WTC11 (cell line): ENCODE results near the gene ETV1. TPM values are rescaled to one million over a fixed set of nuclear protein-coding genes. Genes with fewer than 3 reads are reported as not detected.

Experiments used
- ATAC-seq: fragments of 200-7000 bp; cut with Tn5 transposase; 2 replicates; pipeline ENCODE4 v1.10.0; 2021; ENCODE audit warnings: mild to moderate bottlenecking, moderate library complexity
- CTCF ChIA-PET: fragments of 300-600 bp; sonication (Branson Sonifier 250); formaldehyde crosslinking; loops from one replicate; lab custom pipeline; 2021; ENCODE audit warnings: antibody characterized with exemption; lab: Charles Lee
- POLR2A ChIA-PET: fragments of 350-600 bp; sonication (Branson Sonifier 250); formaldehyde crosslinking; loops from one replicate; lab custom pipeline; 2021; ENCODE audit warnings: antibody characterized with exemption; lab: Charles Lee
- DNase-seq: peaks from one replicate; pipeline ENCODE4 v3.0.0; 2021; ENCODE audit warnings: low spot score
- H3K27ac Mint-ChIP-seq: 2 replicates; pipeline ENCODE4 v1.8.0; 2021; ENCODE audit warnings: mixed read lengths
- H3K27me3 Mint-ChIP-seq: 2 replicates; pipeline ENCODE4 v1.8.0; 2021; ENCODE audit warnings: low read depth, mild to moderate bottlenecking, moderate library complexity, mixed read lengths
- H3K36me3 Mint-ChIP-seq: 2 replicates; pipeline ENCODE4 v1.8.0; 2021; ENCODE audit warnings: mixed read lengths
- H3K4me1 Mint-ChIP-seq: 2 replicates; pipeline ENCODE4 v1.8.0; 2022; ENCODE audit warnings: mixed read lengths
- H3K4me3 Mint-ChIP-seq: 2 replicates; pipeline ENCODE4 v1.8.0; 2021; ENCODE audit warnings: mild to moderate bottlenecking, moderate library complexity, mixed read lengths
- H3K9me3 Mint-ChIP-seq: 2 replicates; pipeline ENCODE4 v1.8.0; 2021; ENCODE audit warnings: mixed read lengths
- ARID4B ChIP-seq: sonication (generic); formaldehyde crosslinking; IDR thresholded peaks from 2 replicates; pipeline ENCODE4 v1.8.0; 2023; ENCODE audit warnings: missing genetic modification reagents, mild to moderate bottlenecking, borderline replicate concordance
- ELF4 ChIP-seq: sonication (generic); formaldehyde crosslinking; IDR thresholded peaks from 2 replicates; pipeline ENCODE4 v1.8.1; 2022; ENCODE audit warnings: low read depth, mild to moderate bottlenecking, moderate library complexity, missing genetic modification reagents
- ESRRA ChIP-seq: sonication (generic); formaldehyde crosslinking; IDR thresholded peaks from 2 replicates; pipeline ENCODE4 v1.8.1; 2022; ENCODE audit warnings: mild to moderate bottlenecking, missing genetic modification reagents, borderline replicate concordance
- ETV6 ChIP-seq: sonication (generic); formaldehyde crosslinking; IDR thresholded peaks from 2 replicates; pipeline ENCODE4 v1.8.1; 2022; ENCODE audit warnings: mild to moderate bottlenecking, missing genetic modification reagents
- FOXJ3 ChIP-seq: sonication (generic); formaldehyde crosslinking; IDR thresholded peaks from 2 replicates; pipeline ENCODE4 v1.9.0; 2021; ENCODE audit warnings: missing genetic modification reagents, mild to moderate bottlenecking, borderline replicate concordance
- FOXK1 ChIP-seq: sonication (generic); formaldehyde crosslinking; IDR thresholded peaks from 2 replicates; pipeline ENCODE4 v1.8.0; 2022; ENCODE audit warnings: mild to moderate bottlenecking, moderate library complexity, missing genetic modification reagents
- FOXP4 ChIP-seq: sonication (generic); formaldehyde crosslinking; IDR thresholded peaks from 2 replicates; pipeline ENCODE4 v1.8.0; 2022; ENCODE audit warnings: mild to moderate bottlenecking, missing genetic modification reagents
- MAX ChIP-seq: sonication (generic); formaldehyde crosslinking; IDR thresholded peaks from 2 replicates; pipeline ENCODE4 v1.8.0; 2022; ENCODE audit warnings: mild to moderate bottlenecking, missing genetic modification reagents
- MXD4 ChIP-seq: fragments of 250-450 bp; sonication (Bioruptor Pico); IDR thresholded peaks from 2 replicates; pipeline ENCODE4 v1.8.0; 2021; ENCODE audit warnings: mild to moderate bottlenecking, moderate library complexity, borderline replicate concordance
- NR3C1 ChIP-seq: sonication (generic); formaldehyde crosslinking; conservative IDR thresholded peaks from 2 replicates; pipeline ENCODE4 v1.8.1; 2023; ENCODE audit warnings: low read depth, mild to moderate bottlenecking, missing genetic modification reagents
- OVOL2 ChIP-seq: fragments of 250-450 bp; sonication (Bioruptor Pico); IDR thresholded peaks from 2 replicates; pipeline ENCODE4 v1.9.0; 2021; ENCODE audit warnings: mild to moderate bottlenecking, borderline replicate concordance
- PRDM15 ChIP-seq: sonication (generic); formaldehyde crosslinking; IDR thresholded peaks from 2 replicates; pipeline ENCODE4 v1.8.0; 2022; ENCODE audit warnings: missing genetic modification reagents
- SP1 ChIP-seq: sonication (generic); formaldehyde crosslinking; conservative IDR thresholded peaks from 2 replicates; pipeline ENCODE4 v1.8.1; 2022; ENCODE audit warnings: missing genetic modification reagents
- TEAD1 ChIP-seq: sonication (generic); formaldehyde crosslinking; IDR thresholded peaks from 2 replicates; pipeline ENCODE4 v1.8.0; 2022; ENCODE audit warnings: mild to moderate bottlenecking, missing genetic modification reagents
- USF1 ChIP-seq: sonication (generic); formaldehyde crosslinking; IDR thresholded peaks from 2 replicates; pipeline ENCODE4 v1.8.0; 2022; ENCODE audit warnings: mild to moderate bottlenecking, missing genetic modification reagents
- ZNF232 ChIP-seq: sonication (generic); formaldehyde crosslinking; IDR thresholded peaks from 2 replicates; pipeline ENCODE4 v1.8.0; 2022; ENCODE audit warnings: mild to moderate bottlenecking, missing genetic modification reagents
- ZNF263 ChIP-seq: sonication (generic); formaldehyde crosslinking; IDR thresholded peaks from 2 replicates; pipeline ENCODE4 v1.8.1; 2022; ENCODE audit warnings: low read depth, mild to moderate bottlenecking, moderate library complexity, missing genetic modification reagents
- total RNA-seq: library from RNA; stranded (reverse); gene quantifications from 3 replicates; pipeline ENCODE4 v1.2.3, GENCODE V29; 2021

ETV1 gene
- total RNA-seq, 1 experiment from 2014 or later: 76.6 TPM

GRCh38 chr7:13990984-13991790 is 1.7 kb upstream of the ETV1 start (continued):
- TF ChIP-seq PRDM15 (no peak), FOXK1 (peak; percentile 37; the same call in 1 of the 2 replicates), USF1 (CRISPR knock-in tag) (peak; percentile 90)

- Mint-ChIP-seq H3K9me3 (no peaks in the 10 kb centered on the region), H3K4me3 (no peak overlapping the region), H3K4me1 (peaks cover 22% of the 10 kb centered on the region), H3K27me3 (no peaks in the 10 kb centered on the region), H3K36me3 (no peaks in the 10 kb centered on the region), H3K27ac (no peak overlapping the region)
- ChIA-PET CTCF (interaction anchor here (1.6 to 2.1 kb wide), 3 partner anchors 8 to 316 kb away, joined by 4 to 8 read pairs (median 4); no protein-coding TSS in a partner anchor), POLR2A (interaction anchor here (0.5 to 5.0 kb wide), 8 partner anchors 10 to 193 kb away, joined by 3 to 33 read pairs (median 4); no protein-coding TSS in a partner anchor)
- DNase-seq: peak; percentile 78
- peak; percentile 55 for ATAC-seq
- TF ChIP-seq ZNF232 (CRISPR knock-in tag) (0 out of 2 replicates have a peak, but pooled peaks have one; percentile 28), ETV6 (no peak; the same call in none of the 2 replicates), ESRRA (no peak), MXD4 (no peak), ELF4 (CRISPR knock-in tag) (no peak), MAX (CRISPR knock-in tag) (peak; percentile 76), ARID4B (peak; percentile 43; the same call in 1 of the 2 replicates), FOXP4 (CRISPR knock-in tag) (peak; percentile 81; the same call in 1 of the 2 replicates), FOXJ3 (CRISPR knock-in tag) (no peak), SP1 (peak; percentile 67), NR3C1 (CRISPR knock-in tag) (no peak), TEAD1 (CRISPR knock-in tag) (peak; percentile 79), PRDM15 (no peak), ZNF263 (CRISPR knock-in tag) (no peak), FOXK1 (peak; percentile 67; the same call in 1 of the 2 replicates), OVOL2 (CRISPR knock-in tag) (no peak)
These were observed 985 bp upstream of the ETV1 start for GRCh38 chr7:13990319-13990983.
